HG02763 (cell line): ENCODE results near the gene PRPSAP2.
"Not testable (repeated sequence)": the region's sequence is repeated elsewhere in the genome, so short reads cannot be mapped to it uniquely, and the experiment has no call there.

Experiments used
- ATAC-seq: cut with Tn5 transposase; IDR thresholded peaks from one replicate; pipeline ENCODE4 v1.9.1; 2021; ENCODE audit warnings: mild to moderate bottlenecking, moderate library complexity; ENCODE audit not compliant: unreplicated experiment

PRPSAP2 gene

DNA sequence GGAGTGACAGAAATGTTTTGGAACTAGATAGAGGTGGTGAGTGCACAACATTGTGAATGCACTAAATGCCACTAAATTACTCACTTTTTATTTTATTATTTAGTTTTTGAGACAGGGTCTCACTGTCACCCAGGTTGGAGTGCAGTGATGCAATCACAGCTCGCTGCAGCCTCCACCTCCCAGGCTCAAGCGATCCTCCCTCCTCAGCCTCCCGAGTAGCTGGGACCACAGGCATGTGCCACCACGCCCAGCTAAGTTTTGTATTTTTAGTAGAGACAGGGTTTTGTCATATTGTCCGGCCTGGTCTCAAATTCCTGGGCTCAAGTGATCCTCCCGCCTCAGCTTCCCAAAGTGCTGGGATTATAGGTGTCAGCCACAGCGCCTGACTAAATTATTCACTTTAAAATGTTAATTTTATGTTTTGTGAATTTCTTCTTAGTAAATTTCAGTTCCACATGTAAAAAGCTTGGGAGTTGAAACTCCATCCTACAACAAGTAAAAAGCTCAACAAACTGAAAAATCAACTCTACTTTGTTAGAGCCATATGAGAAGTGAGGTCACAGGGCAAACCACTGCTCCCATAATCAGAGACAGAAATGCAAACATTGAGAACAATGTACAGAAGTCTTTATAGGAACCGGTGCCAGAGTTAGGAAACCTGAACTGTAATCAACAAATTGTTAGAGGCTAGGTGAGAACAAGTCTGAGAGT, 80.2 kb downstream of the PRPSAP2 start:
- no peak for ATAC-seq

DNA sequence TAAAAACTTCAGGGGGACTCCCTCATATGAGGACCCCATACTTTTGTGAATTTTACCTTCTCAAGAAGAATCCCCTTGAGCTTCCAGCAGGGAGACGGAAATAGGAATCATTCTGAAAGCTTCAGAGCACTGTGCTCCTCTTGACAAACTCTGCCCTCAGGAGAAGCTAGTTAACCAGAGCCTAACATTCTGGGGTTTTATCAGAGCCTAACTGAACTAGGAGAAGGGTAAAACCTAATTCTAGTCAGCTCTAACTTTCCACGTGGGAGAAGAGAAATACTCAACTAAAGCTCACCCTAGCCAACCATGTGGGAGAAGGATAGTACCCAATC, 80.7 kb downstream of the PRPSAP2 start:
- no peak for ATAC-seq

- no peak for ATAC-seq
Measured at GRCh38 chr17:18944646-18945045, 86.7 kb downstream of the PRPSAP2 start.

DNA sequence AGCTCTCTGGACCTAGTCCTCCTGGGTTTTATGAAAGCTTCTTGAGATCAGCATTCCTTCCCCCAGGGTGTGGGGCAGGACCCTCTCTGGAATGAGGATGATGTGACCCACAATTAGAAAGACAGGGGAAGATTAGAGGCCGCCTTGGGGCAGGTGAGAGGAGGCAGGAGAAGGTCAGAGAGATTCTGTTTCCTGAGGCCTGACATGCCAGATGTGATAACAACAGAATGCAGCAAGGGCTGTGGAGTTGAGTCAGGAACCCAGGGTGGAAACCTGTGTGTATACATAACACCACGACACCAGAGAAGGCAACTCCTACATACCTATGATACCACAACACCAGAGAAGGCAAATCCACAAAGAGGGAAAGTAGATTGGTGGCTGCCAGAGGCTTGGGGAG, 88.6 kb downstream of the PRPSAP2 start:
- ATAC-seq: no peak

GRCh38 chr17:18947866-18948265, 89.9 kb downstream of the PRPSAP2 start:
- ATAC-seq: no peak

- ATAC-seq: no peak
Measured at GRCh38 chr17:18948476-18949006, 90.6 kb downstream of the PRPSAP2 start.

- no peak for ATAC-seq
Measured at GRCh38 chr17:18949566-18949965, 91.6 kb downstream of the PRPSAP2 start.

DNA sequence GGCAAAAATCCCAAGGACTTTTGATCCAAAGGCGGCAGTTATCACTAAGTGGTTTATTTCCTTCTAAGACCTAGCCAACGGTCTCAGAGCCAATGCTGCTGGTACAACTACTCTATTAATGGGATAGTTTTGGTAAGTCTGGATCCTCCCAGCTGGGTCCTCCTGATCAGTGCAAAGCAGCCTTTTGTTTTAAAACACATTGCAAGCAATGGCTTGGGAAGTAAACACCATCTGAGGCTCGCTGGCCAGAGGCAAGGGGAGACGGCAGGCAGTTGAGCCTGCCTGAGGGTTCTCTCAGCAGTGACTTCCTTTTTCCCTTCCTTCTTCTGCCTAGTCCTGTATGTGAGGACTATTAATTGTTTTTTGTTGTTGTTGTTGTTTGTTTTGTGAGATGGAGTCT, 92.4 kb downstream of the PRPSAP2 start:
- no peak for ATAC-seq

- ATAC-seq: no peak
Measured at GRCh38 chr17:18950944-18951905, 93.3 kb downstream of the PRPSAP2 start.

DNA sequence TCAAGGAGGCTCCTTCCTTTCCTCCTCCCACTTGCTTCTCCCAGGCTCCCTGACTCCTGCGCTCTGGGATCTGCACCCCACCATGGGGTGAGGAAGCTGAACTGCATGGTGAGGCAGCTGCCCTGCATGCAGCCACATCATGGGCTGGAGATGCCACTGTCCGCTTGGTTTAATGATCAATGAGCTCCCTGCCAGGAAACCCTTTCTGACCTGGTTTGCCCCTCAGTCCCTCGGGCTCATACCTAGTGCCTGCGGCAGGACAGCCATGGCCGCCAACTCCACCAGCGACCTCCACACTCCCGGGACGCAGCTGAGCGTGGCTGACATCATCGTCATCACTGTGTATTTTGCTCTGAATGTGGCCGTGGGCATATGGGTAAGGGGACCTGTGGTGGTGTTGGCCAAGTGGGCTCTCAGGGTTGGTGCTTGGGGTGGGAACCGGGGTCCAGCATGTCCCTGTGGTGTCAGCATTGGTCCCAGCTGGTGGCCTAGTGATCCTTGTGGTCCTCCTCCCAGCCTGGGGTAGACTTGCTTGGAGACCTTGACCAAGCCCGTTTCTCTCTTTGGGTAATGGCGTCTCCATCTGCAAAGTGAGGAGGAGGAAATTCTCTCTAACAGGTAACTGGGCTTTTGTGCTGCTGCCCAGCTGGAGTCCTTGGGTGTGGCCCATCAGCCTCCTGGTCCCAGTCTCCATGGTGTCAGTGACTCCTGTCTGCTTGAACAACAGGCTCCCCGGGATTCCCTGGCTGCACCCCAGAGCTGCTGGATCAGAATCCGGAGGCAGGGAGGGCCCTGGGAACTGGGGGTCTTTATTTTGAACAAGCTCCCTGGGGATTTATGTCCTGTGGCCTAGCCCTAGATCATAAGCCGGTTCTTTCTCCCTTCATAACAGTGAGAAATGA, 94.3 kb downstream of the PRPSAP2 start, which contains the start of gene SLC5A10:
Gene SLC5A10 (plus strand): TSS at position 225 of the 902 bp plus-strand sequence. CDS start 41 bp downstream, at position 266.
- ATAC-seq: no peak

- no peak for ATAC-seq
Measured at GRCh38 chr17:18953231-18953728, 95.3 kb downstream of the PRPSAP2 start.

- ATAC-seq: no peak
Measured at GRCh38 chr17:18954321-18954720, 96.4 kb downstream of the PRPSAP2 start.

GRCh38 chr17:18955009-18955408, 97.1 kb downstream of the PRPSAP2 start:
- no peak for ATAC-seq

DNA sequence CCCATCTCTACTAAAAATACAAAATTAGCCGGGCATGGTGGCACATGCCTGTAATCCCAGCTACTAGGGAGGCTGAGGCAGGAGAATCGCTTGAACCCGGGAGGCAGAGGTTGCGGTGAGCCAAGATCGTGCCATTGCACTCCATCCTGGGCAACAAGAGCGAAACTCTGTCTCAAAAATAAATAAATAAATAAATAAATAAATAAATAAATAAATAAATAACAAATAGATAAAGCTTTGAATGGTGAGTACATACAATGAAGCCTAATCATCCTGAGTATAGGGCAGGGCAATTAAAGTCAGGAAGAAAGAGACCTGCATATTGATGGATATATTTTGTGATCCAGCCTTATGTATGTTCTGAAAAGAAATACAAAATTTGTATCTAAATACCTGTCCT, 98.1 kb downstream of the PRPSAP2 start:
- ATAC-seq: not testable (repeated sequence)

GRCh38 chr17:18956581-18956980, 98.7 kb downstream of the PRPSAP2 start:
- no peak for ATAC-seq

DNA sequence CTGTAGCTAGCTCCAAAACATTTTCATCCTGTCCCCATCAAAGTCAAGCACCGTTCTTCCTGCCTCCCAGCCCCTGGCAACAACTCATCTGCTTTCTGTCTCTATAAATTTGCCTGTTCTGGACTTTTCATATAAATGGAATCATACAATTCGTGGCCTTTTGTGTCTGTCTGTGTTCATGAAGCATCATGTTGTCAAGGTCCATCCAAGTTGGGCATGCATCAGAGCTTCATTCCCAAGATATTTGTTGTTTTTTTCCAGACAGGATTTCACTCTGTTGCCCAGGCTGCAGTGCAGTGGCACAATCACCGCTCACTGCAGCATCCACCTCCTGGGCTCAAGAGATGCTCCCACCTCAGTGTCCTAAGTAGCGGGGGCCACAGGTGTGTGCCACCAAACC, 99.9 kb downstream of the PRPSAP2 start:
- no peak for ATAC-seq

GRCh38 chr17:18958611-18959010, 100.7 kb downstream of the PRPSAP2 start:
- no peak for ATAC-seq

DNA sequence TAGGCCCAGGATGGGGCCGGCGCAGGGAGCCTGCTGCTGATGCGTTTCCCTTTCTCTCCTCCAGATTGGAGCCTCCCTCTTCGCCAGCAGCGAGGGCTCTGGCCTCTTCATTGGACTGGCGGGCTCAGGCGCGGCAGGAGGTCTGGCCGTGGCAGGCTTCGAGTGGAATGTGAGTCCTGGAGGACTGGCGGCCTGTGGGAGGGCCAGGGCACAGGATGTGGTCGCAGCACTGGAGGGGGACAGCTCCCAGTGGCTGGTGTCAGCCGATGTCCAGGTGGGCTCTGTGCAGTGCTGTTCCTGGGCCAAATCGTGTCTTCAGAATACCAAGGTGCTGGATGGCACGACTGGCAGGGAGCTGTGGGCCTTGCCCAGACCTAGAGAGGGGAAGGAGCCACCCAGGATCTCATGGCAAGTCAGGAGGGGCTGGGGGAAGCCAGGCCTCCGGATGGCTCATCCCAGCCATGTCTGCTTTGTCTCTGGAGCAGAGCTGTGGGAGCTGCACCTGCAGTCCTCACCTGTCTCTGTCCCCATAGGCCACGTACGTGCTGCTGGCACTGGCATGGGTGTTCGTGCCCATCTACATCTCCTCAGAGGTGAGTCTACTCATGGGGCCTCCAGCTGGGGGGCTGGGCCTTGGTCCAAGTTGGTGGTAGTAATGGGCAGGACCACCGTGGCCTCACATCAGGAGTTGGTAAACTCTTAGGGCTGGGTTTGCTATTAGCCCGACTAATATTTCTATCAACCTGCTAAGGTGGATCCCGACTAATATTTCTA, 101.3 kb downstream of the PRPSAP2 start:
- no peak for ATAC-seq

GRCh38 chr17:18959845-18960240, 101.9 kb downstream of the PRPSAP2 start:
- ATAC-seq: no peak

- ATAC-seq: no peak
Measured at GRCh38 chr17:18960241-18960665, 102.3 kb downstream of the PRPSAP2 start.
